Sciatic nerve (tissue), 2 donors: ENCODE results near the gene ASPN. TPM values are rescaled to one million over a fixed set of nuclear protein-coding genes. Genes with fewer than 3 reads are reported as not detected.

Source experiments
- ATAC-seq: fragments of 200-7000 bp; cut with Tn5 transposase; one replicate; pipeline ENCODE4 v1.9.1; 2020; ENCODE audit warnings: mild to moderate bottlenecking, moderate library complexity
- DNase-seq: peaks from one replicate; pipeline ENCODE4 v3.0.0-alpha.2; 2020; ENCODE audit warnings: low spot score
- intact Hi-C: fragments of 100-400 bp; cut with DNase I; formaldehyde crosslinking; loops from one replicate; pipeline ENCODE4 v1.14.2; 2022
- total RNA-seq: library from RNA; stranded (reverse); fragmentation: NEBNext Ultra II Directional; extraction: Animal tissue kit (Norgen Biotek cat#: 25700); gene quantifications from one replicate; pipeline ENCODE4 v1.2.1, GENCODE V29; 2021
- donor health status: DM: no; HTN: no; CAD: no.
- donor health status: DM: no; HTN: no; CAD: no.

ASPN gene
- total RNA-seq, 1 donor from 2014 or later = 14.4 TPM

DNA sequence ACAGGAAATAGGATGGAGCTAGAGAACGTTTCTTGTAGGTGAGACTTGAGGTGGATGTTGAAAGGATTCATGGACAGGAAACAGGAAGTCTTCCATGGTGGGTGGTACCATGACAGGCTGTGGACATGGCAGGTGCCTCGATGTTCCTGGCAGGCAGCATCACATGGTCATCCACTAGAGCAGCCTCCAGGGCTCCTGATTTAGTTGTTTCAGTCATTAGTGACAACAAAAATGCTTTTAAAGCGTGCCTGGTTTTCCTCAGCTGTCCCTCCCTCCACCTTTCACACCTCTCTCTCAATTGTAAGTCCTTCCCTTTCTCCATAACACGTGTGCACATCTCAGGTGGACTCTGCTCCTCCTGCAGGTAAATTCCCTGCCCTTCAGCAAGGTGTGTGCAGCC is 25.2 kb upstream of the ASPN start:
- DNase-seq (no peak), ATAC-seq (no peak)
- intact Hi-C loops = no loop called here

DNA sequence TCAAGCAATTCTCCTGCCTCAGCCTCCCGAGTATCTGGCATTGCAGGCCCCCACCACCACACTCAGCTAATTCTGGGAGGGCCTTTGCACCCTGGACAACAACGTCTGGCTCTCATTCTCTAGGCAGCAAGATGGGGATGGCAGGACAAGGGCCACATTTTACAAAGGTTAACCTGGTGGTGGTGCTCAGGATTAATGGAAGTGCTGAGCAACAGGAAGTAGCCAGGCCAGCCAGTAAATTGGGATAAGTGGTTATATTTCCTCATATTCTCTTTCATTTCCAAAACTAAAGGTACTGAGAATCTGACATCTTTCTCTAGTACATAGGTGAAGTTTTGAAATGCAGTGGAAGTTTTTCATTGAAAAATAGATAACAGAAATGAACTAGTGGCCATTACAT is 24.7 kb upstream of the ASPN start:
- ATAC-seq = peak; percentile 3
- DNase-seq = no peak
- intact Hi-C loops = no loop called here

DNA sequence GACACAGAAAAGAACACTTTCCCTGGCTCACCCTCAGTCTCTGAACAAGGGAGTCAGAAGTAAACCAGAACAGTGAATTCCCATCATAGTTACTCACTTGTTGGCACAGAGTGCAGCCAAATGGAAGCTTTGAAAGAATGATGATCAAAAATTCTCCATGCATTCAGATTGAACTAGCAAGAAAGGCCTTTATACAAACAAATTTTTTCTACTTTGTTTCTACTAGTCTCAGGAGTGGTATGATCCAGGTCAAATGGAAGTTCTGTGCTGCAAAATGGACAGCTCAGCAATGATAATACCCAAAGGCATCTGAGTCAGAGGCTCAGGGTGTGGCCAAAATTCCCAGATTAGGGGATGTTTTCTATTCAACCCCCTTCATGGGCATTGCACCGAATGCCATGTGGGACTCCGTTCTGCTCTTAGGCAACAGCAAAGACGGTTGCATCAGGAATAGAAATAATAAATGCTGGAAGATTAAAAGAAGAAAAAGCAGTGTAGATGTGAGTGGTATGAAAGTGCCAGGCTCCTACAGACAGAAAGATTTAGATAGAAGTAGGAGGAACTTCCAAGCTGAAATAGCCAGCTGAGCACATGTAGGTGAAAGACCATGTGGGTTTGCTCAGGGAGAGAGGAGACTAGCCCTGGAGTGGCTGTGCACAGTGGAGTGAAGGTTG is 24.0 kb upstream of the ASPN start:
- ATAC-seq (peak; percentile 85), DNase-seq (peak; percentile 60)
- intact Hi-C loops = no loop called here

DNA sequence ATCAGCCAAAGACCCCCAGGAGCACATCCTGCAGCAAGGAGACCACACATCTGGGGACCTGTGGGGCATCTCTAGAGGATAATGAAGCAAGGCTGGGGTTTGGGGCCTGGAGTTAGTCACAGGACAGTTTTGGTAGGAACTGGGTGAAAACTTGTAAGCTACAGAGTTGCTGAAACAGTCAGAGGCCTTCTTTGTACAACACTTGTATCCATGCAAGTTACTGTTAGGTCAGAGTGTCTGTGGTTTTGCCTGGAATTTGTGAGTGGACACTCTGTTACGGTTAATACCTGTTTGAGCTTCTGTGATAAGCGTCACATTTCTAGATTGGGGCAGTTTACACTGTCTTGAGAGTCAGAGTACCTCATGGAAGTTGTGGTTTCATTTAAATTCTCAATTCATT is 22.6 kb upstream of the ASPN start:
- ATAC-seq (no peak), DNase-seq (no peak)
- intact Hi-C loops = no loop called here

DNA sequence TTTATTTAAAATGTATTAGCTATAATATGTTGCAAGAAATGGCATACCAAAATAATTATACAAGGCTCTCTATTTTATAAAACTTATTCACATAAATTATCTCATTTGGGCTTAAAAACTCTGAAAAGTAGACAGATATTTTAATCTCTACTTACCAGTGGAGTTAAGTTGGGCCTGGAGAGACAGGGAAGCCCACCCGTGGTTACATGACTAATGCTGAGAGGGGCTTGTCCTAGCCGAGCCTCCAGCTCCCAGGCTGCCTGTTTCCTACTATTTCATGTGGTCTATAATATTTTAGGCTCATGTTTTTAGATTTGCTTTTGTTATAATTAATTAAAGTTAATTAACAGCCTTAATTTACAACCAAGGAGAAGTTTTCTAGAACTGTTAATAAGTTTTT is 20.9 kb upstream of the ASPN start:
- intact Hi-C loops = no loop called here
- no peak for ATAC-seq

DNA sequence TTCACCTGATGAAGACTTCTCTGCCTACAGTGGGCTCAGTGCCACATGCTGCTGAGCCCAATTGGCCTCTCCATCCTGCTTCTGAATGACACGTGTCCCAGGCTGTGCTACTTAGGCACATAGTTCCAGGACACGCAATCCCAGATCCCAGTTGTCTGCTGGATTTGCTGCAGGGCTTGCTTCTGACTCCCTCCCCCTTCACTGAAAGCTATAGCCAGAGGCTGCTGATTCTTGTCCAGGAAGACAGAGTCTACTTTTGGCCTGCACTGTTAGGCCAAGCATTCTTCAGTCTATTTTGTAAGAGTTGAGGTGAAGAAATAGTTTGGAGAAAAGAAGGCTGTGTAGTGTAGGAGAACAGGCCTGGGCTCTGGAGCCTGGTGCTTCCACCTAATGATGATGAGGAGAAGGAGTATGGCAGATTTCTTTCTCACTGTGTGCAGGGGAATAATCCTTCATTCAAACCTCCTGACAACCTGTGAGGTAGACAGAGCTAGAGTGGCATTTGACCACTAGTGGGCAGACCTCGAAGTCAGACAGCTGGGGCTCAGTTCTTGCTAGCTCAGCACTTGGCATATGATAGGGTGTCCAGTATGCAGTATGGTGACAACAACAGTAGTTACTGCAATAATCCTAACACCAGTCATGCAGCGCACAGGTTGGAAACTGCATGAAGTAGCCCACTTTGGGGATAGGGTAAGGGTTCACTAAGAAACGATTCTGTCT is 19.5 kb upstream of the ASPN start:
- no peak for DNase-seq
- intact Hi-C loops = no loop called here
- ATAC-seq = peak; percentile 70

More for the DNA sequence above, 20.9 kb upstream of the ASPN start:
- DNase-seq = no peak

DNA sequence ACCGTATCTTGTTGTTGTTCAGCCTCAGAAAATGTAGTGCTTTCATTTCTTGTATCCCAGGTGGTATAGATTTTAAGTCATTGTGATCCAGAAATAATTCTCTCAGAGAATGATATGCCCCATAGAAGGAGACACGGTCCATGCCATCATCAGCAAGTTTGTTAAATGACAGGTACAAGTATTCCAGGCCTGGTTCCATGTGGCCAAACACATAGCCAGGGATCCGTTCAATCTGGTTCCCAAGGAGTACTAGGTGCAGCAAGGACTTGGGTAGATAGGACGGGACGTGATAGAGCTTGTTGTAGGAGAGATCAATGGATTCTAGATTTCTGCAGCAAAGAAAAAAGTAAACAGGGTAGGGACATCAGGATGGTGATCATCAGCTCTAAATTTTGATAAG is 18.4 kb upstream of the ASPN start:
- DNase-seq (no peak), ATAC-seq (no peak)
- intact Hi-C loops = no loop called here

DNA sequence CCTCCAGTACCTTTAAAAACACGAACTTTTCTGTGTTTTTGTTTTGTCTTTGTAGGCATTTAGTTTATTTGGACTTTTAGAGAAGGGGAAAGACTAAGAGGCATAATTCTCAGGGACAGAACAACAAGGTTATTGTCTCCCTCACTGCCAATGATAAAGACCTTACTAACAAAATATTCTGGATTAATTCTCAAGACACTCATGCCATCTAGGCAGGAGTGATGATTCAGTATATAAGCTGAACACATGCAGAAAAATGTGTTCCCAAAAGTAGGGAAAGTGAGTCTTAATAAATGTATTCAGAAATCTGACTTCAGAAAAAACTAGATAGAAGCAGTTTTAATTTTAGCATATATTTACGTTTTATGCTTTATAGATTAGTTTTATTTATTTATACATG is 17.4 kb upstream of the ASPN start:
- ATAC-seq (no peak), DNase-seq (no peak)
- intact Hi-C loops = no loop called here

DNA sequence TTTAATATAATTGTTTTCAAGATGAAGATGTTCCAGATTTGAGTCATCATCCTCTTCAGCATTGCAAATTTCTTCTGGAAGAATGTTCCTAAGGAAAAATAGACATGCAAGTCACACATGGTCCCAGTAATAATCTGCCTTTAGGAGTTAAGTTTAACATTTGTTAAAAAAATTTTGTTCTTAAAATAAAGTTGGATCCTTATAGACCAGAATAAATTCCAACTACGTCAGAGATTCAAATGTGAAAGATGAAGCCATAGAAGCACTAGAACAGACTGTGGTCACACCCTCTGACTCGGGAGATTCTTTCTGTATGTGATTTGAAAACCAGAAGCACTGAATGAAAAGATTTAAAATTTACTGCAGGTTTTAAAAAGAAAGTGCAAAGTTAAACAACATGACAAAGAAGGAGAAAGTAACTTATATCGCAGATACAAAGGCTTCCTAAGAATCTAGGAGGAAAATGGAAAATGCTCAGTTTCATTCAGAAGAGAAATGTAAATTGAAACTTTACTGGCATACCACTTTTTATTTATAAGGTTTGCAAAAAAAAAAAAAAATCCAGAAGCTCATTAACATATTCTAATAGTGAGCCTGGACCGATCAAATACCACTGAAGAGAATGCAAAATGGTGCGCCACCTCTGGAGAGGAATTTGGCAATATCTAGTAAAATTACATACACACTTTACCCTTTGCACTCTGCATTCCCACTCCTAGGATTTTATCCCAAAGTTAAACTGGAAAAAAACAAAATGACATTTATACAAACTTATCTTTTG is 14.3 kb upstream of the ASPN start:
- no peak for ATAC-seq
- DNase-seq = no peak
- intact Hi-C loops = no loop called here

DNA sequence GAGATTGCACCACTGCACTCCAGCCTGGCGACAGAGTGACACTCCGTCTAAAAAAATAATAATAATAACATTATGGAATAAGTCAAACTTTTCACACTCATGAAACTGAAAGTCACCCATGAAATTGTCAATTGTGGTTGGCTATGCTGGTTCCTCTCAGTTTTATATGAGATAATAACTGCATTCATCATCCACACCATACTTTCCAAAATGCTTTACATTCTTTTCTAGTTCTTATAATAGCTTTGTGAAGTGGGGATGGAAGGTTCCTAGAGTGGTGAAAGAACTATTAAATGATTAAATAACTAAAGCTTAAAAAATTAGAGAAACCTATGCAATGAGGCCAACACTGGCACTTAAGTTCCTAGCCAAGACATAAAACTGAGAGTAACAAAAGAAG is 12.6 kb upstream of the ASPN start:
- intact Hi-C loops = no loop called here
- ATAC-seq (no peak), DNase-seq (no peak)

DNA sequence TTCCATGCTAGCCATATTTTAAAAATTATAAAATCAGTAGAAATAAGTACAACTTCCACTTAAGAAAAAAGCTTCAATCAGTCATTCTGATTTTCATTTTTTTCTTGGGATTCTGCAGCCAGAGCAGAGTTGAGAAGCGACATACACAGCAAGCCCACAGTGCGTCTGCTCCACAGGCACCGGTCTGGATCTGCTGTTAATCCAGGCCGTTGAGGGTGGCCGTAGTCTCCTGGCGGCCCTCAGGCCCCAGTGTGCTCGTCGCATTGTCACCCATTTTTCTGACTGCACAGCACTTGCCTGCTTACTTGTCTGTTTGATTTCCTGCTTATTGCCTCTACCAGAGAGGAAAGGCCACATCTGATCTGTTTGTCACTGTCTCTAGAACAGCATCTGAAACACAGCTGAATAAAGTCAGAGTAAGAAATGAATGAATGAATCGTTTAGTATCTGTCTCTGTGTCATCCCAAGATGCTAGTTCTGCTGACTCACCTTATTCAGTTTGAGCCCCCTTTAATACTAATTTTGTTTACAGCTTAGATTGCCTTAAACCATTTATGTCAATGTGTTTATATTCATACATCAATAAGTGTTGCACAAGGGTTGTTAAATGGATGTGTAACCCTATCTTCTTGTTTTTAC is 11.6 kb upstream of the ASPN start:
- DNase-seq (no peak), ATAC-seq (no peak)
- intact Hi-C loops = no loop called here

DNA sequence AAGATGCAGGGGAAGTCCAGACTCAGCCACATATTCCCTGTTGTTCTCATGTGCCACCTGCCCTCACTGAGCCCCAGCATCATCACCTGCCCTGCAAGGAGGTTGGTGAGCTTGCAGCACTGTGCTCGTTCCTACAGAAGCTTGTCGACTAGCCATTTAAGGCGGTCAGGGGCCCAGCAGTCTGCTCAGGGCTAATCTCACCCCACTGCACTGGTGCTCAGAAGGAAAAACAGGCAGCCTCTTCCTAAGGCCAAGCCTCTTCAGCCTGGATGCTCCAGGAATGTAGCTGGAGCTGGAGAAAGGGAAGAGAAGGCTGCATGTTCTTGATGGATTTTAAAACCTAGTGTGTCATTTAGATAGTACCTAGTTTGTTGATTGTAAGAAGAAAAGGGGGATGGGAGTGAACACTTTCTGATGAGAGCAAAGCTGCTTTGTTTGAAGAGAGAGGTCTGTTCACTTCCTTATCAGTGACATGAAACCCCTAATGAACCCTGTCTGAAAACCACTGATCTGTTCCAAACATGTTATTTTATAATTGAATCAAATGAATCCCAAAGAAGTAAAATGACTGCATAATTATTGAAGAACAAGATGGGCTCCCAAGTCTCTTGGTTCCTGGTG is 10.6 kb upstream of the ASPN start:
- no peak for ATAC-seq
- intact Hi-C loops = no loop called here
- no peak for DNase-seq

DNA sequence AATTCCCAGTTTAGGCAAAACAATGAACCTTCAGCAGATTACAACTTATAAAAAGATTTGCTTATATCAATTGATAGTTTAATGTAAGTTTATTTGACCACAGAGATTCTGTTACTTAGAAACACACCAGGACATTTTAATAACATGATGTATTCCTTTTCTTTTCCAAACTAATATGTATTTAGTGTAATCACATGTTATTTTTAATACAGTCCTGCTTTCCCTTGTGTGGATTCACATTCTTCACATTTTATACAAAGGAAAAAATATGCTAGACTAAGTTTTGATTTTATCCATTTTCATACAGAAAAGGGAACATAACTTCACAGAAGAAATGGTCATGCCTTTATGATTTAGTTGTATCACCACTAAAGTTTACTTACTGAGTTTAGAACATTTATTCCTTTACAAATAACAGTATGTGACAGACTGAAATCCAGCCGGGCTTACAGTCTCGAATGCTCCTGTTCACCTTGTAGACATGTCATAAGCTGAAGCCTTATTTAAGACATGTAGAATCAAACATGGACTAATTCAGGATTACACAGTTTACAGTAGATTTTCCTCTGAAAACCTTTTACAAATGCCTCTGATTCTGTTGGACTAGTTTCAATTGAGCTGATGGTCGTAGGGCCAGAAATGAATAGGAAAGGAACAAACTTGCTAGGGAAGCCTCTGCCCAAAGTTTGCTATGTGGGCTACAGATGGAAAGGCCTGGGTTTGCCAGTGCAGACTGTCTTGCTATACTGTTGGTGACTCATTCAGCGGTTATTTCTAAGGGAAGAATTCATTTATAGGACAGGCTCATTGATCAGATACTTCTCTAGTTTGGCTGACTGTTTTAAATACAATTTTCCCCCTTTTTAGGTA is 6.6 kb upstream of the ASPN start:
- no peak for ATAC-seq
- intact Hi-C loops = no loop called here

DNA sequence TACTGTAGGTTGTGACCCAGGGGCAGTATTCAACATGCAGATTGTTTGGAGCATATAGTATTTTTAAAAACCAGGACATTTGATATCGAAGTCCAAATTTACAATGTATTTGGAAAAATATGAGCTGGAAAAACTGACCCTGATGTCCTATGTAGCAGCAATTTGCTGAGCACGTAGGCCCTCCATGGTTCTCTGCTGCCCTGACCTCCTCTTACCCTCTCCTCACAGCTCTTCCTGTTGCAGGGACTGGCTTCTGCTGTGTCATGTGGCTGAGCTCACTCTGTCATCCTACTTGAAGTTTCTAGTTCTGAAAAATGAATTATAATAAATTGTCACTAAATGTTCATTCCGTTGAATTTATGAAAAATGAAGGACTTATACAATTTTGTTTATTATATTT is 4.1 kb upstream of the ASPN start:
- DNase-seq (no peak), ATAC-seq (no peak)
- intact Hi-C loops = no loop called here

More for the DNA sequence above, 6.6 kb upstream of the ASPN start:
- no peak for DNase-seq

DNA sequence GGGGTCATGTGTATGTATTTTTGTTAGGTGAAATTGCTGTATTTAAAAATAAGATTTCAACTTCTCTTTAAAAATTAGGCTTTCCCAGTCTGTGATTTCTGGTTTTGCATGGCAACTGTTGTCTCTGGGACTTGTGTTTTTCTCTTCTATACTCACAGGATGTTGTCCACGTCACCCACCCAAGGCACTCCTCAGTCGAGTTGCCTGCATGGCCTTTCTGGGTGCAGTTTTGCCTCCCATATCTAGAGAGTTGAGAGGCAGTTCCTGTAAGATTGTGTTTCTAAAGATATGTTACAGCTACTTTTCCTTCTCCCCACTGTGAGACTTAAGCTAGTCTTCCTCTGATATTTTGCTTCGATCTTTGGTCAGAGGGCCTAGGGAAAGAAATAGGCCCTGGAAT is 2.3 kb upstream of the ASPN start:
- DNase-seq (no peak), ATAC-seq (no peak)
- intact Hi-C loops = no loop called here

DNA sequence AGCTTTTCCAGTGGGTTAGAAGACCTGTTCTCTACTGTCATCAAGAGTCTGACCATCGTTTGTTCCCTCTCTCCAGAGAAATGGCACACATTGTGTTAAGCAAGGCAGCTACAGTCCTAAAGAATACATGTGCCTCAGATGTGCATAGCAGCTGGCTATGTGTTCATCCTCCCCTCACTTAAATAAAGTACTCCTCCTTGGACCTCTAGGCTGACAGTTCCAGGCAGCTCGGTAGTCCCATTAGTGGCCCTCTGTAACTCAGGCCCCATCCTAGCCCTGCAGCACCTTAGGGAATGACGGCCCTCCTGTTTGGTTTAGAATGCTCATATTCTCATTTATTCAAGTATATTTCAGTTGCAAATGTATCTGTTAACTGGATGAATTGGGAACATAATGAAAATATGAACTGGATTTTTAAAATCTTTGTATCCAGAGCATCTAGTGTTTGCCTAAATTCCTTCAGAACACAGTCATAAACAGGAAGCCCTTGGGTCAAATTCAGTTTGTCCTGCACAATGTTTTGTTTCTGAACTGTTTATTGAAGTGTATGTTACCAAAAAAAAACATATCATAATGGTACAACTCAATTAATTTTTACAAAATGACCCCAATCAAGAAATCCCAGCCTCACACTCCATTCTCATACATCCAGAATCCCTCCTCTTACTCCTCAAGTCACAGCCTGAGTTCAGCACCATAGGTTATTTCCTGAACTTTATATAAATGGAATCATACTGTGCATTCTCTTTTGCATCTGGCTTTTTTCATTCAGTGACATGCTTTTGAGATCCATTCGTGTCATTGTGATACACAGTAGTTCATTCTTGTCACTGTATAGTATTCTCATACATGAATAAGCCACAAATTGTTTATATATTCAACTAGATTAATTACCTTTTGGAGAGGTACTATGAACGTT is 1.6 kb upstream of the ASPN start:
- DNase-seq (no peak), ATAC-seq (no peak)
- intact Hi-C loops = no loop called here

DNA sequence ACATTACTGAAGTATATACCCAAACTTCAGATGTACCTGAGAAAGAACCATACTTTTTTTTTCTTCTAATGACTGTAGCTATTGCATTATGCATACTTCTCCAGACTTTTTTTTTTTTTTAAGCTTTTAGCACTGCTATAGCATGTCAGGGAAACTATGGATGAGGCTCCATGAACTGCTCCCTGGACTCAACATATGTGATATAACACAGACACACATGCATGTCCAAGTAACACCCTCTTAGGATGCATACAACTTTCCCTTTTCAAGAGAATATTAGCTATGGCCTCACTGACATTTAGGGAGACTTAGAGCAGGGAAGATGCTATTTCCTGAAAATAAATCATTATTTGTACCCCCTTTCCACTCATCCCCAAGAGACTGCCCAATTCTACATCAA is 499 bp upstream of the ASPN start:
- no peak for DNase-seq
- intact Hi-C loops = no loop called here
- ATAC-seq = no peak
